Osteocyte (in vitro differentiated cells): ENCODE measurements around the gene CHRM4. TPM values are rescaled to one million over a fixed set of nuclear protein-coding genes. Genes with fewer than 3 reads are reported as not detected.
A peak's percentile ranks its signal among the peaks of the same experiment; 100 is the strongest.

Experiments used
- DNase-seq: peaks from one replicate; pipeline ENCODE4 v3.0.0; 2021; ENCODE audit warnings: mixed read lengths; ENCODE audit not compliant: unreplicated experiment; ENCODE audit errors: extremely low spot score
- H3K27ac Mint-ChIP-seq: one replicate; pipeline ENCODE4 v1.8.0; 2021; ENCODE audit warnings: mild to moderate bottlenecking, mixed read lengths; ENCODE audit not compliant: unreplicated experiment
- H3K27me3 Mint-ChIP-seq: one replicate; pipeline ENCODE4 v1.8.0; 2021; ENCODE audit warnings: mixed read lengths; ENCODE audit not compliant: unreplicated experiment
- H3K36me3 Mint-ChIP-seq: one replicate; pipeline ENCODE4 v1.8.0; 2021; ENCODE audit warnings: mixed read lengths; ENCODE audit not compliant: unreplicated experiment
- H3K4me1 Mint-ChIP-seq: one replicate; pipeline ENCODE4 v1.8.0; 2021; ENCODE audit warnings: mixed read lengths; ENCODE audit not compliant: unreplicated experiment
- H3K4me3 Mint-ChIP-seq: one replicate; pipeline ENCODE4 v1.8.0; 2021; ENCODE audit warnings: mild to moderate bottlenecking, moderate library complexity, mixed read lengths; ENCODE audit not compliant: unreplicated experiment
- H3K9me3 Mint-ChIP-seq: one replicate; pipeline ENCODE4 v1.8.0; 2021; ENCODE audit warnings: mixed read lengths; ENCODE audit not compliant: unreplicated experiment
- total RNA-seq: library from RNA; stranded (reverse); gene quantifications from 2 replicates; pipeline ENCODE4 v1.2.1, GENCODE V29; 2021
- TF ChIP-seq, protein P1 (sequence below): fragments of 200-600 bp; sonication (generic); IDR thresholded peaks from 2 replicates; pipeline ENCODE4 v1.5.0; 2021; ENCODE audit warnings: antibody characterized with exemption, mild to moderate bottlenecking, moderate library complexity

The CHRM4 gene
- total RNA-seq, 1 donor from 2014 or later, result 0.21 TPM

DNA sequence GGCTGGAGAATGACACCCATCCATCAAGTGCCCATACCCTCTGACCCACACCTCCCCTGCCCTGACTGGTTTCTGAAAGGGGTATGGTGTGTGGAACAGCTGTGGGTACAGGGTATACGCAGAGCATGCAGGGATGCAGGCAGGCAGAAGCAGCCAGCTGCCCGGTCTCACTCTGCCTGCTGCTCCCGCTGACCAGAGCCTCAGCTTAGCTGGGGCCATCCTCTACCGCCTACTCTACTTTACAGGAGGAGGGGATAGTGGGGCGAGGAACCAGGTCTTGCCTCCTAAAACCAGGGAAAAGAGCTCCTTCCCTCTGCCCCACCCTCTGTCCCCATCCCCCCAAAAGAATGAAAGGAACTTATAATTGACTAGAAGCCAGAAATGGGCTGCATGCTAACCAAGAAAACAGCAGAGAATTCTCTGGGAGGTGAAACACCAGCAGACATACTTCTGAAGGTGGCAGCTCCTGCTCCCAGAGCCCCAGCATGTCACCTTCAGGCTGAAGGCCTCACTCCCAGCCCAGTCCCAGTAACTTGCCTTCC is 13.0 kb upstream of the CHRM4 start:
- TF ChIP-seq, protein P1, sequence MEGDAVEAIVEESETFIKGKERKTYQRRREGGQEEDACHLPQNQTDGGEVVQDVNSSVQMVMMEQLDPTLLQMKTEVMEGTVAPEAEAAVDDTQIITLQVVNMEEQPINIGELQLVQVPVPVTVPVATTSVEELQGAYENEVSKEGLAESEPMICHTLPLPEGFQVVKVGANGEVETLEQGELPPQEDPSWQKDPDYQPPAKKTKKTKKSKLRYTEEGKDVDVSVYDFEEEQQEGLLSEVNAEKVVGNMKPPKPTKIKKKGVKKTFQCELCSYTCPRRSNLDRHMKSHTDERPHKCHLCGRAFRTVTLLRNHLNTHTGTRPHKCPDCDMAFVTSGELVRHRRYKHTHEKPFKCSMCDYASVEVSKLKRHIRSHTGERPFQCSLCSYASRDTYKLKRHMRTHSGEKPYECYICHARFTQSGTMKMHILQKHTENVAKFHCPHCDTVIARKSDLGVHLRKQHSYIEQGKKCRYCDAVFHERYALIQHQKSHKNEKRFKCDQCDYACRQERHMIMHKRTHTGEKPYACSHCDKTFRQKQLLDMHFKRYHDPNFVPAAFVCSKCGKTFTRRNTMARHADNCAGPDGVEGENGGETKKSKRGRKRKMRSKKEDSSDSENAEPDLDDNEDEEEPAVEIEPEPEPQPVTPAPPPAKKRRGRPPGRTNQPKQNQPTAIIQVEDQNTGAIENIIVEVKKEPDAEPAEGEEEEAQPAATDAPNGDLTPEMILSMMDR, result no peak

DNA sequence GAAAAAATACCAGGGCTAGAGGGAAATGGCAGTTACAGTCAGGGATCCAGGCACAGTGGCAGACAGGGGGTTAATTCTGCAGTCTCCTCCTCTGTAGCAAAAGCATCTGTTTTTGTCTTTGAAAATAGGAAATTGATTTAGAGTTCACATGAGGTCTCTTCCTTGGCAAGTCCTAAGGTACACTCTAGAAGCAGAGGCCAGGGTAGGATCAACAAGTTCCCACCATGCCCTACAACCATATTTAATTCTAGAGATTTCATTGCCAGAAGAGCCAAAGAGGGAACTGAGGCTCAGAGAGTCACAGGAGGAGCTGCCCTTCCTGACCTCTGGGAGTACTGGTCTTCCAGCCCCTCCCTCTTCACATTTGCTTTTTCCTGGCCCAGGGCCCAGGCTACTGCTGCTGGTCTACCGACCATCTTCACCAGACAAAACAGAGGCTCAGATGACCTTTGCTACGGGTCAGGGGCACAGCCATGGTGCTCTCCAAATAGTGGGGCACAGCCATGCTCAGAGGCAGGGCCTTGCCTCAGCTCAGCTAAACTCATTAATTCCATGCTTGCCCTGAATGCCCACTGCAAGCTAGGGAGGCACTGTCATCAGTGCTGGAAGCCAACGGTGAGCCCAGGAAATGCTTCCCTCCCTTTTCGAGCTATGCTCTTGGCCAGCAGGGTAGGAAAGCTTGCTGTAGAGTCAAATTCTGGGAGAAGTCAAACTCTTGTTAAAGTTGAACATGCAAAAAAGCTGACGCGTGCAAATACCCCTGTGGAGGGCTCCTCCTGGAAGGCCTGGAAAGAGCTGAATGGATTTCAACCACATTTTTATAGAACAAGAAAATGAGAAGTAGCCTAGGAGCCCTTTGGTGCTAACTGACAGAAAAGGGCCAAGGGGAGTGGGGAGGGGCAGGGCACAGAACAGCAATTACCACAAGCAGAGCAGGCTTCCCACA is 11.7 kb upstream of the CHRM4 start:
- DNase-seq, result no peak
- H3K4me3 Mint-ChIP-seq, result no peak overlapping the region
- H3K27ac Mint-ChIP-seq, result no peak overlapping the region
- TF ChIP-seq, protein P1, result no peak
- H3K9me3 Mint-ChIP-seq, result no peaks in the 10 kb centered on the region
- peaks cover 23% of the 10 kb centered on the region for H3K36me3 Mint-ChIP-seq
- peaks cover 6% of the 10 kb centered on the region for H3K4me1 Mint-ChIP-seq
- H3K27me3 Mint-ChIP-seq, result no peaks in the 10 kb centered on the region

More for the DNA sequence above, 13.0 kb upstream of the CHRM4 start:
- DNase-seq, result no peak
- Mint-ChIP-seq H3K4me1 (peaks cover 6% of the 10 kb centered on the region), H3K36me3 (peaks cover 25% of the 10 kb centered on the region), H3K27ac (no peak overlapping the region), H3K4me3 (no peak overlapping the region), H3K27me3 (no peaks in the 10 kb centered on the region), H3K9me3 (no peaks in the 10 kb centered on the region)

DNA sequence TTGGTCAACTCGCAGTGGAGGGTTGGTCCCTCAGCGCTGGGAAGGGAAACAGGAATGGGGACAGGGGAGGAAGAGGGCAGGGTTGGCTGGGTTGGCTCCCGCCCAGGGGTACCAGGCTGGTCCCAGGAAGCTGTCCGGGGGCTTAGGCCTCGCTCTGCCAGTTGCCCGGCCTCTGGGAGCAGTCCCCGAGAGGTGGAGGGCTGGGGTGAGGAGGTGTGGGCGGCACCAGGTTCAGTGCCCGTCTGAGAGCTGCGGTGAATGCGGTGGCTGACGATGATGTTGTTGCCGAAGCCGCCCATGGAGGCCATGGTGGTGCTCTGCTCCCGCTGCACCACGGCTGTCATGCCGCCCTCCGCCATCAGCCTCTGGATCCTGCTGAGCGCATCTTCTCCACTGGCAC is 6.0 kb upstream of the CHRM4 start:
- Mint-ChIP-seq H3K36me3 (peaks cover 10% of the 10 kb centered on the region), H3K4me3 (no peak overlapping the region), H3K9me3 (no peaks in the 10 kb centered on the region), H3K4me1 (peaks cover 10% of the 10 kb centered on the region), H3K27ac (no peak overlapping the region), H3K27me3 (no peaks in the 10 kb centered on the region)
- TF ChIP-seq, protein P1, result no peak
- DNase-seq, result no peak

DNA sequence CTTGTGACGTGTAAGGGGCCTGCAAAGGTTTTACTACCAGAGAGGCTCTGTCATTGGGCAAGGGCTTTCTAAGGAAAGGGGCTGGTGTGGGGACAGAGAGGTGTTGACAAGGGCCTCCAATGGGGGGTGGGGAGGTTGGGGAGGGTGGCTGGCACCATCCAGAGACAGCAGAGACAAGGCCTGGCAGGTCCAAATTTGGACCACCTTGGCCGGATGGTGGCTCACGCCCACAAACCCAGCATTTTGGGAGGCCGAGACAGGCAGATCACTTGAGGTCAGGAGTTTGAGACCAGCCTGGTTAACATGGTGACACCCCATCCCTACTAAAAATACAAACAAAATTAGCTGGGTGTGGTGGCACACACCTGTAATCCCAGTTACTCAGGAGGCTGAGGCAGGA is 2.2 kb upstream of the CHRM4 start:
- Mint-ChIP-seq H3K27ac (no peak overlapping the region), H3K9me3 (no peaks in the 10 kb centered on the region), H3K4me1 (peaks cover 25% of the 10 kb centered on the region), H3K36me3 (peaks cover 9% of the 10 kb centered on the region), H3K4me3 (no peak overlapping the region), H3K27me3 (peaks cover 15% of the 10 kb centered on the region)
- TF ChIP-seq, protein P1, result no peak
- no peak for DNase-seq

DNA sequence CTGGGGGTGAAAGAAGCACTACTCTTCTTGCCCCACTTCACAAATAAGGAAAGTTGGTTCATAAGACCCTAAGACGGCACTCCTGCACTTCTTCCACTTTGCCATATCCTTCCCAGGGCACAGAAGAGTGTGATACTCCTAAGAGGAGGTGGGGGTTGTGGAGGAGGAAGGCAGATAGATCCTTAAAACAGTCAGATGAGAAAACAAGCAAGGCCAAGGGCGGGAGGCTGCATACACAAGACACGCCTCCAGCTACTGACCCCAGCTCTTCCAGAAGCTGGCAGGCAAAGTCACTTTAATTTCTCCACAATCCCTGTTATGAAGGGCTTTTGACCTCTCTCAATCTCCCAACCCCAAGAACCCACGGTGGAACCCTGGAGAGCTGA is 1.6 kb upstream of the CHRM4 start:
- H3K4me3 Mint-ChIP-seq, result peak overlapping the region; percentile 81
- peaks cover 9% of the 10 kb centered on the region for H3K36me3 Mint-ChIP-seq
- no peak for DNase-seq
- no peak overlapping the region for H3K27ac Mint-ChIP-seq
- H3K4me1 Mint-ChIP-seq, result peaks cover 25% of the 10 kb centered on the region
- no peaks in the 10 kb centered on the region for H3K9me3 Mint-ChIP-seq
- peaks cover 19% of the 10 kb centered on the region for H3K27me3 Mint-ChIP-seq
- TF ChIP-seq, protein P1, result no peak
